K562 (cell line): ENCODE measurements around the gene ENDOG. TPM values are rescaled to one million over a fixed set of nuclear protein-coding genes. Genes with fewer than 3 reads are reported as not detected.

ENCODE experiments used
- CC2D1A ChIP-seq: fragments of 450-650 bp; IDR thresholded peaks from 2 replicates; pipeline ENCODE4 v1.6.1; 2017; ENCODE audit warnings: mild to moderate bottlenecking
- FOXK1 ChIP-seq: sonication (generic); formaldehyde crosslinking; IDR thresholded peaks from 2 replicates; pipeline ENCODE4 v1.8.0; 2022; ENCODE audit warnings: missing genetic modification reagents, mild to moderate bottlenecking, borderline replicate concordance
- GATAD2B ChIP-seq: fragments of 450-650 bp; IDR thresholded peaks from 2 replicates; pipeline ENCODE4 v1.6.1; 2017; ENCODE audit warnings: mild to moderate bottlenecking, borderline replicate concordance
- HOXB6 ChIP-seq: fragments of 250-450 bp; sonication (Bioruptor Pico); IDR thresholded peaks from 2 replicates; pipeline ENCODE4 v1.5.1; 2022; ENCODE audit warnings: mild to moderate bottlenecking, borderline replicate concordance
- ID3 ChIP-seq, 2 experiments: fragments of 250-450 bp in 1 of 2; fragments of 450-650 bp in 1 of 2; sonication (Bioruptor Pico) in 1 of 2; IDR thresholded peaks; 2 replicates each; pipeline versions ENCODE4 v1.6.1 to v1.8.0; 2016 to 2021; ENCODE audit warnings: mild to moderate bottlenecking in 2 of 2, moderate library complexity in 2 of 2, missing compliant biosample characterization in 1 of 2, missing genetic modification characterization in 1 of 2
- JUN ChIP-seq, 2 experiments: sonication (generic) in 1 of 2; formaldehyde crosslinking in 1 of 2; IDR thresholded peaks; 2 replicates each; pipeline versions ENCODE4 v1.6.1 to v1.8.0; 2012 to 2022; ENCODE audit warnings: borderline replicate concordance in 2 of 2, mild to moderate bottlenecking in 2 of 2, improper control_type of control experiment in 1 of 2, low read depth in 1 of 2, low read length in 1 of 2, missing genetic modification reagents in 1 of 2
- NFE2 ChIP-seq: IDR thresholded peaks from 2 replicates; pipeline ENCODE4 v1.6.1; 2014; ENCODE audit warnings: antibody characterized with exemption, low read depth
- TBL1XR1 ChIP-seq, 2 experiments: IDR thresholded peaks; 2 replicates each; pipeline ENCODE4 v1.6.1; 2012; ENCODE audit warnings: improper control_type of control experiment in 2 of 2, low read length in 2 of 2, mild to moderate bottlenecking in 1 of 2
- ZFP91 ChIP-seq: sonication (generic); formaldehyde crosslinking; IDR thresholded peaks from 2 replicates; pipeline ENCODE4 v1.8.0; 2022; ENCODE audit warnings: mild to moderate bottlenecking, missing genetic modification reagents
- ZNF644 ChIP-seq: fragments of 200-800 bp; sonication (Bioruptor generic); IDR thresholded peaks from 2 replicates; pipeline ENCODE4 v1.6.1; 2016; ENCODE audit warnings: low read depth, missing genetic modification characterization, missing compliant biosample characterization
- polyA plus RNA-seq, 8 experiments: library from polyadenylated mRNA; depleted of rRNA in 4 of 8; stranded (reverse) in 5 of 8; unstranded in 3 of 8; fragments of >200 nt; fragmentation: Nextera tagmentation in 2 of 8; fragmentation: Illumina TruSeq in 1 of 8; extraction: Ambion mirVana in 2 of 8; extraction: Trizol in 1 of 8; gene quantifications; 2 replicates each; pipeline versions ENCODE4 v1.2.1 to v1.2.3, GENCODE V29; 2011 to 2014; ENCODE audit warnings: inconsistent platforms in 1 of 8, missing spikeins in 1 of 8
- total RNA-seq, 7 experiments: library from RNA; depleted of rRNA in 6 of 7; stranded (reverse); fragments of >200 nt in 6 of 7; fragmentation: Illumina TruSeq in 2 of 7; extraction: Trizol in 2 of 7; gene quantifications; 2 replicates each; pipeline versions ENCODE4 v1.2.1 to v1.2.3, GENCODE V29; 2011 to 2021; ENCODE audit warnings: low replicate concordance in 1 of 7
- TF ChIP-seq, protein P1 (sequence below), 2 experiments: fragments of 450-650 bp in 1 of 2; sonication (generic) in 1 of 2; formaldehyde crosslinking in 1 of 2; IDR thresholded peaks; 2 replicates each; pipeline versions ENCODE4 v1.7.1 to v1.9.0; 2016 to 2022; ENCODE audit warnings: inconsistent platforms in 1 of 2, mild to moderate bottlenecking in 1 of 2, missing genetic modification reagents in 1 of 2

ENDOG gene
- total and polyA plus RNA-seq, 9 of the 15 experiments (the other 6 are each of a cell fraction or from before 2014, with no cell fraction given): 1.2 to 91.0 (median 25.5) TPM

DNA sequence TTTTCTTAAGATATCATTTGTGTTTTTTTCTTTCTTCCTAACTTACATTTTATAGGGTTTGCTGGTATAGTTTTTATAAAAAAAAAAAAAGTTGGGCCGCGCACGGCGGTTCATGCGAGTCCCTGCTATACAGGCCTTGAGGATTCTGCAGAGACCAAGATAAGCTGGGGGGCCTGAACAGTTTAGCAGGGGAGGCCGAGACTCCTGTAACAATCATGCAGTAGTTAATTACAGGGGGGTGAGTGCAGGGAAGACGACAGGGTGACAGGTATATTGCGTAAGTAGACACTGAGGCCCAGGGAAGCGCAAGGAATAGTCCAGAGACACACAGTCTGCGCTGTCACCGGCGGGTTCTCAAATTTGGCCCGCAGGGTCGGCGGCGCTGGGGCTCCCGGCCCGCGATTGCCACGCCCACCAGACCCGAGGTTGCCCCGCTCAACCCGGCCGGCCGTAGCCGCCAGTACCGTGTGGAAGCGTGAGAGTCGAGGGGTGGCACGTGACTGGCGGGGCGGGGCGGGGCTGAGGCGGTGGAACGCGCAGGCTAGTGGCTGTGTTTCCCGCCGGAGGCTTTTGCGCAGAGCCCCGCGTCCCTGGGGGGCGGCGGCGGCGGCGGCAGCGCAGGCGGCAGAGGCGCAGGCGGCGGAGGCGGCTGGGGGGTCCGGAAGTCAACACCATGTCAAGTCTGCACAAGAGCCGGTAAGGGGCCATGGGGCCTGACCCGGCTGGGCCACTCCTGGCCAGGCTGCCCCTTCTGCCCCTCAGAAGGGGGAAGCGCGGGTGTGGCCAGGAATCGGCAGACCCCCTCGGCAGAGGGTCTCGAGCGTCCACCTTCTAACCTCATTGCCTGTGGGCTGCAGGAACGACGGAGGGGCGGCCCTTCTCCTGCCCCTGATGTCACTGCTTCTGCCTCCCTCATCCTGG is 31.4 kb upstream of the ENDOG start, which contains the start of gene TBC1D13 (continued):
- TF ChIP-seq, protein P1, sequence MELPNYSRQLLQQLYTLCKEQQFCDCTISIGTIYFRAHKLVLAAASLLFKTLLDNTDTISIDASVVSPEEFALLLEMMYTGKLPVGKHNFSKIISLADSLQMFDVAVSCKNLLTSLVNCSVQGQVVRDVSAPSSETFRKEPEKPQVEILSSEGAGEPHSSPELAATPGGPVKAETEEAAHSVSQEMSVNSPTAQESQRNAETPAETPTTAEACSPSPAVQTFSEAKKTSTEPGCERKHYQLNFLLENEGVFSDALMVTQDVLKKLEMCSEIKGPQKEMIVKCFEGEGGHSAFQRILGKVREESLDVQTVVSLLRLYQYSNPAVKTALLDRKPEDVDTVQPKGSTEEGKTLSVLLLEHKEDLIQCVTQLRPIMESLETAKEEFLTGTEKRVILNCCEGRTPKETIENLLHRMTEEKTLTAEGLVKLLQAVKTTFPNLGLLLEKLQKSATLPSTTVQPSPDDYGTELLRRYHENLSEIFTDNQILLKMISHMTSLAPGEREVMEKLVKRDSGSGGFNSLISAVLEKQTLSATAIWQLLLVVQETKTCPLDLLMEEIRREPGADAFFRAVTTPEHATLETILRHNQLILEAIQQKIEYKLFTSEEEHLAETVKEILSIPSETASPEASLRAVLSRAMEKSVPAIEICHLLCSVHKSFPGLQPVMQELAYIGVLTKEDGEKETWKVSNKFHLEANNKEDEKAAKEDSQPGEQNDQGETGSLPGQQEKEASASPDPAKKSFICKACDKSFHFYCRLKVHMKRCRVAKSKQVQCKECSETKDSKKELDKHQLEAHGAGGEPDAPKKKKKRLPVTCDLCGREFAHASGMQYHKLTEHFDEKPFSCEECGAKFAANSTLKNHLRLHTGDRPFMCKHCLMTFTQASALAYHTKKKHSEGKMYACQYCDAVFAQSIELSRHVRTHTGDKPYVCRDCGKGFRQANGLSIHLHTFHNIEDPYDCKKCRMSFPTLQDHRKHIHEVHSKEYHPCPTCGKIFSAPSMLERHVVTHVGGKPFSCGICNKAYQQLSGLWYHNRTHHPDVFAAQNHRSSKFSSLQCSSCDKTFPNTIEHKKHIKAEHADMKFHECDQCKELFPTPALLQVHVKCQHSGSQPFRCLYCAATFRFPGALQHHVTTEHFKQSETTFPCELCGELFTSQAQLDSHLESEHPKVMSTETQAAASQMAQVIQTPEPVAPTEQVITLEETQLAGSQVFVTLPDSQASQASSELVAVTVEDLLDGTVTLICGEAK (IDR thresholded peaks at IDR 0.05): peak; percentile 90
- TF ChIP-seq, protein P1 (CRISPR knock-in tag; IDR thresholded peaks at IDR 0.05): peak; percentile 58
- TF ChIP-seq ZFP91 (peak; percentile 67; the same call in 1 of the 2 replicates), NFE2 (0 out of 2 replicates have a peak, but pooled peaks have one; percentile 27), TBL1XR1 (IDR thresholded peaks at IDR 0.05; ENCODE audit: low read length in 2 of 2) (peak; percentile 21 to 33; a peak in 1 of 4 replicates), CC2D1A (0 out of 2 replicates have a peak, but pooled peaks have one; percentile 31), ZNF644 (0 out of 2 replicates have a peak, but pooled peaks have one; percentile 25), ID3 (CRISPR knock-in tag; IDR thresholded peaks at IDR 0.05) (no peak), ID3 (tag; IDR thresholded peaks at IDR 0.05) (peak; percentile 70; the same call in 1 of the 2 replicates), FOXK1 (CRISPR knock-in tag) (no peak), JUN (IDR thresholded peaks at IDR 0.05; ENCODE audit: borderline replicate concordance, low read depth, low read length) (peak; percentile 74; the same call in 1 of the 2 replicates), JUN (CRISPR knock-in tag; IDR thresholded peaks at IDR 0.05; ENCODE audit: borderline replicate concordance) (peak; percentile 79; the same call in 1 of the 2 replicates), HOXB6 (CRISPR knock-in tag) (no peak), GATAD2B (peak; percentile 80)
